HepG2 (cell line): ENCODE results near the gene LRRN4CL. TPM values are rescaled to one million over a fixed set of nuclear protein-coding genes. Genes with fewer than 3 reads are reported as not detected.

ENCODE experiments used
- CENPBD1 ChIP-seq: sonication (generic); formaldehyde crosslinking; IDR thresholded peaks from 2 replicates; pipeline ENCODE4 v1.8.0; 2022; ENCODE audit warnings: missing genetic modification reagents, low read depth, mild to moderate bottlenecking, borderline replicate concordance
- MTA3 ChIP-seq: sonication (generic); formaldehyde crosslinking; IDR thresholded peaks from 2 replicates; pipeline ENCODE4 v1.4.0; 2020; ENCODE audit warnings: missing genetic modification reagents
- NFATC3 ChIP-seq: sonication (generic); formaldehyde crosslinking; IDR thresholded peaks from 2 replicates; pipeline ENCODE4 v1.5.1; 2020; ENCODE audit warnings: mild to moderate bottlenecking, missing genetic modification reagents
- PTBP1 ChIP-seq: fragments of 200-400 bp; formaldehyde crosslinking; IDR thresholded peaks from 2 replicates; pipeline ENCODE4 v1.6.1; 2018; ENCODE audit warnings: low read length, low read depth; ENCODE audit not compliant: poor library complexity, severe bottlenecking
- ZBTB10 ChIP-seq: sonication (generic); formaldehyde crosslinking; IDR thresholded peaks from 2 replicates; pipeline ENCODE4 v1.4.0; 2020; ENCODE audit warnings: missing genetic modification reagents, borderline replicate concordance
- ZBTB33 ChIP-seq: sonication (generic); formaldehyde crosslinking; IDR thresholded peaks from 2 replicates; pipeline ENCODE4 v1.4.0; 2020; ENCODE audit warnings: missing genetic modification reagents
- ZBTB43 ChIP-seq: sonication (generic); formaldehyde crosslinking; conservative IDR thresholded peaks from 2 replicates; pipeline ENCODE4 v1.4.0; 2020; ENCODE audit warnings: missing genetic modification reagents
- ZBTB44 ChIP-seq: sonication (generic); formaldehyde crosslinking; IDR thresholded peaks from 2 replicates; pipeline ENCODE4 v1.4.0; 2020; ENCODE audit warnings: missing genetic modification reagents
- ZNF256 ChIP-seq: sonication (generic); formaldehyde crosslinking; conservative IDR thresholded peaks from 2 replicates; pipeline ENCODE4 v1.4.0; 2020; ENCODE audit warnings: missing genetic modification reagents
- ZNF296 ChIP-seq: sonication (generic); formaldehyde crosslinking; conservative IDR thresholded peaks from 2 replicates; pipeline ENCODE4 v1.5.0; 2020; ENCODE audit warnings: mild to moderate bottlenecking, missing genetic modification reagents
- ZNF329 ChIP-seq: sonication (generic); formaldehyde crosslinking; IDR thresholded peaks from 2 replicates; pipeline ENCODE4 v1.9.0; 2021; ENCODE audit warnings: low read depth, mild to moderate bottlenecking, missing genetic modification reagents
- ZNF337 ChIP-seq: sonication (generic); formaldehyde crosslinking; IDR thresholded peaks from 2 replicates; pipeline ENCODE4 v1.5.1; 2020; ENCODE audit warnings: missing genetic modification reagents, low read depth, mild to moderate bottlenecking, borderline replicate concordance
- ZNF558 ChIP-seq: sonication (generic); formaldehyde crosslinking; IDR thresholded peaks from 2 replicates; pipeline ENCODE4 v1.9.0; 2022; ENCODE audit warnings: mild to moderate bottlenecking, missing genetic modification reagents, borderline replicate concordance
- ZNF572 ChIP-seq: sonication (generic); formaldehyde crosslinking; IDR thresholded peaks from 2 replicates; pipeline ENCODE4 v1.5.1; 2020; ENCODE audit warnings: mild to moderate bottlenecking, missing genetic modification reagents
- ZNF580 ChIP-seq: IDR thresholded peaks from 2 replicates; pipeline ENCODE4 v1.6.1; 2016; ENCODE audit warnings: low read depth, borderline replicate concordance
- ZNF816 ChIP-seq: sonication (generic); formaldehyde crosslinking; IDR thresholded peaks from 2 replicates; pipeline ENCODE4 v1.8.0; 2022; ENCODE audit warnings: missing genetic modification reagents, mild to moderate bottlenecking, borderline replicate concordance
- ZNF839 ChIP-seq: sonication (generic); formaldehyde crosslinking; IDR thresholded peaks from 2 replicates; pipeline ENCODE4 v1.4.0; 2020; ENCODE audit warnings: missing genetic modification reagents, mild to moderate bottlenecking, borderline replicate concordance
- polyA plus RNA-seq, 8 experiments: library from polyadenylated mRNA; depleted of rRNA in 3 of 8; stranded (reverse) in 7 of 8; unstranded in 1 of 8; fragments of >200 nt; fragmentation: Illumina TruSeq in 4 of 8; extraction: Trizol in 4 of 8; gene quantifications; 2 replicates each; pipeline versions ENCODE4 v1.2.1 to v1.2.3, GENCODE V29; 2011 to 2016; ENCODE audit warnings: low read depth in 4 of 8, missing spikeins in 1 of 8, mixed read lengths in 1 of 8; ENCODE audit not compliant: insufficient read depth in 1 of 8
- total RNA-seq, 5 experiments: library from RNA; depleted of rRNA; stranded (reverse); fragments of >200 nt; fragmentation: Illumina TruSeq; extraction: Trizol; gene quantifications; 2 replicates each; pipeline ENCODE4 v1.2.3, GENCODE V29; 2016; ENCODE audit warnings: low read depth in 1 of 5

LRRN4CL gene
- total and polyA plus RNA-seq, 2 of the 13 experiments (the other 11 are each of a cell fraction or from before 2014, with no cell fraction given), result 0.11 TPM; not detected in 1

GRCh38 chr11:62678770-62679696, 10.3 kb downstream of the LRRN4CL start, which contains the start of gene UBXN1 (continued):
- TF ChIP-seq ZBTB44 (no peak), ZNF558 (CRISPR knock-in tag) (peak; percentile 64; the same call in 1 of the 2 replicates), ZNF329 (CRISPR knock-in tag) (no peak), ZNF816 (CRISPR knock-in tag) (no peak; the same call in 1 of the 2 replicates), NFATC3 (CRISPR knock-in tag) (no peak), ZNF839 (CRISPR knock-in tag) (0 out of 2 replicates have a peak, but pooled peaks have one; percentile 67), ZBTB43 (CRISPR knock-in tag) (no peak), ZNF337 (no peak), ZNF572 (CRISPR knock-in tag) (no peak), CENPBD1 (CRISPR knock-in tag) (no peak), ZBTB10 (CRISPR knock-in tag) (no peak), ZNF580 (CRISPR knock-in tag) (0 out of 2 replicates have a peak, but pooled peaks have one; percentile 44), ZNF256 (CRISPR knock-in tag) (0 out of 2 replicates have a peak, but pooled peaks have one; percentile 13), PTBP1 (no peak), MTA3 (no peak), ZNF296 (CRISPR knock-in tag) (no peak), ZBTB33 (CRISPR knock-in tag) (peak; percentile 9; the same call in 1 of the 2 replicates)
